ENCODE measurements around the gene TARDBP. TPM values are rescaled to one million over a fixed set of nuclear protein-coding genes. Genes with fewer than 3 reads are reported as not detected.

TARDBP gene
- total RNA-seq, 1 experiment from 2014 or later: 207 TPM

GRCh38 chr1:11059968-11060830 lies 47.7 kb downstream of the TARDBP start, which contains the start of gene SRM:
SRM (minus strand) TSS chr1:11060018; CDS start chr1:11059943, 75 bp downstream.
- Histone ChIP-seq H2BK5ac (ENCODE audit: insufficient read length, low read length) (no peak within 1 kb of the TSS), H2BK15ac (ENCODE audit: low read depth, low read length) (no peak within 1 kb of the TSS), H3K9ac (ENCODE audit: extremely low read depth, insufficient read length, low read length) (peak within 1 kb of the TSS; percentile 89), H3K79me2 (ENCODE audit: insufficient read depth, low read length) (peaks cover 2% of the 10 kb centered on the region; the same call in 1 of the 2 replicates), H2BK12ac (ENCODE audit: insufficient read length, low read depth, low read length) (no peak within 1 kb of the TSS), H3K79me1 (ENCODE audit: insufficient read depth, low read depth, low read length, poor library complexity, severe bottlenecking) (no peaks in the 10 kb centered on the region), H3K4me2 (ENCODE audit: insufficient read depth, insufficient read length, low read length) (peak within 1 kb of the TSS; percentile 94), H2AFZ (ENCODE audit: low read length) (peak within 1 kb of the TSS; percentile 9), H3K56ac (ENCODE audit: insufficient read length, low read depth, low read length) (no peak within 1 kb of the TSS), H3K23me2 (ENCODE audit: insufficient read length, low read depth, low read length, poor library complexity, severe bottlenecking) (peaks cover 7% of the 10 kb centered on the region), H3K14ac (ENCODE audit: insufficient read depth, low read length) (peak within 1 kb of the TSS; percentile 92), H3K27me3 (ENCODE audit: insufficient read depth, low read length) (no peaks in the 10 kb centered on the region; the same call in 1 of the 2 replicates), H3K27ac (ENCODE audit: insufficient read length, low read depth, low read length) (peak within 1 kb of the TSS; percentile 21), H2BK120ac (ENCODE audit: low read depth, low read length, poor library complexity, severe bottlenecking) (no peak within 1 kb of the TSS), H3K4me1 (ENCODE audit: insufficient read depth, low read length) (no peaks in the 10 kb centered on the region), H4K5ac (ENCODE audit: insufficient read length, low read depth, low read length) (no peak within 1 kb of the TSS), H4K8ac (replicated peaks; ENCODE audit: insufficient read length, low read depth, low read length) (no peak within 1 kb of the TSS), H4K20me1 (ENCODE audit: control insufficient read depth, insufficient read depth, insufficient read length) (no peaks in the 10 kb centered on the region), H4K91ac (ENCODE audit: insufficient read length, low read depth, low read length) (no peak within 1 kb of the TSS), H2BK20ac (ENCODE audit: low read depth, low read length, poor library complexity, severe bottlenecking) (no peak within 1 kb of the TSS), H2AK5ac (ENCODE audit: insufficient read length, low read length) (no peak within 1 kb of the TSS), H3K9me3 (ENCODE audit: control insufficient read depth, low read depth, low read length) (no peaks in the 10 kb centered on the region), H3K4ac (ENCODE audit: low read depth, low read length) (no peak within 1 kb of the TSS), H3K23ac (ENCODE audit: insufficient read length, low read depth, low read length) (peak within 1 kb of the TSS; percentile 5), H3K18ac (ENCODE audit: insufficient read length, low read depth, low read length) (peak within 1 kb of the TSS; percentile 45), H3T11ph (ENCODE audit: low read length) (no peak within 1 kb of the TSS)
- Mint-ChIP-seq H3K4me3 (peak within 1 kb of the TSS; percentile 93 to 96), H3K27ac (peak within 1 kb of the TSS; percentile 88 to 96 (median 93); a peak in 5 of 7 replicates), H3K27me3 (ENCODE audit: low read depth) (no peaks in the 10 kb centered on the region), H3K36me3 (ENCODE audit: insufficient read depth in 1 of 3, low read depth in 3 of 3) (peaks cover 27 to 64% (median 37%) of the 10 kb centered on the region in 3 experiments), H3K9me3 (no peaks in the 10 kb centered on the region), H3K4me1 (peaks cover 13 to 19% of the 10 kb centered on the region in 2 experiments)
- WGBS (ENCODE audit: extremely low coverage, insufficient read length, low lambda C conversion rate): no CpG with 5 or more reads among the region's 83 CpGs
- DNase-seq: peak; percentile 91
- TF ChIP-seq CTCF (conservative IDR thresholded peaks at IDR 0.05): peak; percentile 46; the same call in 2 of the 3 replicates

Data from H9 (cell line).